ENCODE results near the gene FAF1. TPM values are rescaled to one million over a fixed set of nuclear protein-coding genes. Genes with fewer than 3 reads are reported as not detected.

Gene FAF1
- total and polyA plus RNA-seq, 9 of the 15 experiments (the other 6 are each of a cell fraction or from before 2014, with no cell fraction given): 48.7 to 225 (median 118) TPM

GRCh38 chr1:50968821-50969610 is 8.9 kb upstream of the FAF1 start (continued):
- TF ChIP-seq PML (IDR thresholded peaks at IDR 0.05; ENCODE audit: low read length) (0 out of 2 replicates have a peak, but pooled peaks have one; percentile 9), KAT8 (IDR thresholded peaks at IDR 0.05; ENCODE audit: low read depth) (no peak), HMGXB4 (CRISPR knock-in tag; IDR thresholded peaks at IDR 0.05) (no peak), E2F6 (IDR thresholded peaks at IDR 0.05; ENCODE audit: borderline replicate concordance in 1 of 2, extremely low read depth in 1 of 2, insufficient read depth in 1 of 2, insufficient read length in 1 of 2, low read depth in 1 of 2, low read length in 1 of 2, poor library complexity in 1 of 2, severe bottlenecking in 1 of 2) (peak in 1 of 2 experiments; percentile 13), KAT7 (CRISPR knock-in tag; IDR thresholded peaks at IDR 0.05; ENCODE audit: borderline replicate concordance) (0 out of 2 replicates have a peak, but pooled peaks have one; percentile 8), PHTF2 (CRISPR knock-in tag; IDR thresholded peaks at IDR 0.05) (no peak), SOX6 (IDR thresholded peaks at IDR 0.05) (no peak), ETS2 (tag; IDR thresholded peaks at IDR 0.05; ENCODE audit: borderline replicate concordance, poor library complexity, severe bottlenecking) (no peak), CBX3 (IDR thresholded peaks at IDR 0.05; ENCODE audit: borderline replicate concordance in 1 of 2, low read length in 2 of 2) (no peak), TBP (optimal IDR thresholded peaks at IDR 0.05; ENCODE audit: low read depth, low read length) (peak; percentile 24), TAF15 (IDR thresholded peaks at IDR 0.05; ENCODE audit: low read depth, low read length) (no peak), TCF15 (CRISPR knock-in tag; IDR thresholded peaks at IDR 0.05) (no peak), XRCC5 (IDR thresholded peaks at IDR 0.05; ENCODE audit: low read depth, low read length) (no peak), ADNP (tag; IDR thresholded peaks at IDR 0.05) (no peak), ATF1 (CRISPR knock-in tag; IDR thresholded peaks at IDR 0.05) (no peak), ATF1 (tag; IDR thresholded peaks at IDR 0.05) (no peak), ZNF511 (CRISPR knock-in tag; IDR thresholded peaks at IDR 0.05) (peak; percentile 50; the same call in 1 of the 2 replicates), NRF1 (conservative IDR thresholded peaks at IDR 0.05 in 1 of 2, IDR thresholded peaks at IDR 0.05 in 1 of 2) (no peak), ESRRA (IDR thresholded peaks at IDR 0.05; ENCODE audit: borderline replicate concordance, low read depth) (no peak), CEBPZ (IDR thresholded peaks at IDR 0.05; ENCODE audit: borderline replicate concordance, low read depth, low read length) (no peak), MCM2 (IDR thresholded peaks at IDR 0.05; ENCODE audit: low read depth) (no peak)

Data from K562 (cell line).